Ishikawa (cell line): ENCODE results near the gene JPT2.

Experiments used
- CEBPB ChIP-seq: IDR thresholded peaks from 2 replicates; pipeline ENCODE4 v1.6.1; 2012
- CREB1 ChIP-seq: IDR thresholded peaks from 2 replicates; pipeline ENCODE4 v1.6.1; 2012; ENCODE audit warnings: low read depth
- EGR1 ChIP-seq: IDR thresholded peaks from 2 replicates; pipeline ENCODE4 v1.6.1; 2012
- EP300 ChIP-seq: IDR thresholded peaks from 2 replicates; pipeline ENCODE4 v1.6.1; 2012; ENCODE audit warnings: borderline replicate concordance
- FOXM1 ChIP-seq: IDR thresholded peaks from 2 replicates; pipeline ENCODE4 v1.6.1; 2012; ENCODE audit warnings: low read depth, borderline replicate concordance
- NFIC ChIP-seq: IDR thresholded peaks from 2 replicates; pipeline ENCODE4 v1.6.1; 2012
- RAD21 ChIP-seq: IDR thresholded peaks from 2 replicates; pipeline ENCODE4 v1.6.1; 2012; ENCODE audit warnings: low read depth
- TAF1 ChIP-seq: IDR thresholded peaks from 2 replicates; pipeline ENCODE4 v1.6.1; 2012; ENCODE audit warnings: low read depth, mild to moderate bottlenecking
- TCF12 ChIP-seq: IDR thresholded peaks from 2 replicates; pipeline ENCODE4 v1.6.1; 2012; ENCODE audit warnings: low read depth
- TEAD4 ChIP-seq: IDR thresholded peaks from 2 replicates; pipeline ENCODE4 v1.6.1; 2012
- YY1 ChIP-seq: IDR thresholded peaks from 2 replicates; pipeline ENCODE4 v1.6.1; 2012; ENCODE audit warnings: low read depth
- ZBTB7A ChIP-seq: IDR thresholded peaks from 2 replicates; pipeline ENCODE4 v1.6.1; 2012; ENCODE audit warnings: low read depth
- TF ChIP-seq, protein P1 (sequence below): IDR thresholded peaks from 2 replicates; pipeline ENCODE4 v1.6.1; 2012
- TF ChIP-seq, protein P2 (sequence below): IDR thresholded peaks from 2 replicates; pipeline ENCODE4 v1.6.1; 2012
- TF ChIP-seq, protein P3 (sequence below): IDR thresholded peaks from 2 replicates; pipeline ENCODE4 v1.6.1; 2012; ENCODE audit warnings: low read depth, mild to moderate bottlenecking

Gene JPT2

DNA sequence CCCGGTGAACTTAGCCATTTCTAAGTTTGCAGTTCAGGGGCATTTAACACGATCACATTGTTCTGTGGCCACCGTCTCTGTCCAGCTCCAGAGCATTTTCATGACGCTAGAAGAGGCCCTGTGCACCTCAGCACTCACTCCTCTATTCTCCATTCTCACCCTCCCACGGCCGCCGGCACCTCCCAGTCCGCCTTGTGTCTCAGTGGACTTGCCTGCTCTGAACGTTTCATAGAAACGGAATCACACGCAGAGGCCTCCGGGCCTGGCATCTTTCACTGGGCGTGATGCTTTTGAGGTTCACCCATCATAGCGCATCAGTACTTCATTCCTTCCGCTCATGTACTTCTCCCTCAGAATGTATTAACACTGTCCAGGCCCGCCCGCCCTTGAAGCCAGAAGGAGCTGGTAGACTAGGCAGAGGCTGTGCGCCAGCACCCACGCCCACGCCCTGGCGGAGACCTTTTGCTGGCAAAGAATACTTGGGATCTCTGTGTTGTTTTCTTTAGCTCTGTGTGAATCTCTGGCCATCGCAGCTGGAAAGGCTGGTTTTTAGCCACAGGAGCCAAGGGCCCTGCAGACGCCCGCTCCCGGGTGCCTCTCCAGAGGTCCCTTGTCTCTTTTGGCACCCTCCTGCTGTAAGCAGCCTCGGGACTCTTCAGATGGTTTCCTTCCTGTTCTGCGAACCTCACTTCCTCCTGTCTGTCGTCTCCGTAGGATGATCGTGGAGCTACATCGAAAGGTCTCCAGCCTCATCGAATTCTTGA, 23.4 kb upstream of the JPT2 start:
- TF ChIP-seq EP300 (no peak), TCF12 (no peak), NFIC (no peak), FOXM1 (no peak), CEBPB (no peak), RAD21 (no peak), TEAD4 (no peak), CREB1 (no peak), TAF1 (no peak), ZBTB7A (no peak)
- TF ChIP-seq, protein P1, sequence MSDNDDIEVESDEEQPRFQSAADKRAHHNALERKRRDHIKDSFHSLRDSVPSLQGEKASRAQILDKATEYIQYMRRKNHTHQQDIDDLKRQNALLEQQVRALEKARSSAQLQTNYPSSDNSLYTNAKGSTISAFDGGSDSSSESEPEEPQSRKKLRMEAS = no peak
- TF ChIP-seq, protein P2, sequence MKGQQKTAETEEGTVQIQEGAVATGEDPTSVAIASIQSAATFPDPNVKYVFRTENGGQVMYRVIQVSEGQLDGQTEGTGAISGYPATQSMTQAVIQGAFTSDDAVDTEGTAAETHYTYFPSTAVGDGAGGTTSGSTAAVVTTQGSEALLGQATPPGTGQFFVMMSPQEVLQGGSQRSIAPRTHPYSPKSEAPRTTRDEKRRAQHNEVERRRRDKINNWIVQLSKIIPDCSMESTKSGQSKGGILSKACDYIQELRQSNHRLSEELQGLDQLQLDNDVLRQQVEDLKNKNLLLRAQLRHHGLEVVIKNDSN = no peak
- TF ChIP-seq, protein P3, sequence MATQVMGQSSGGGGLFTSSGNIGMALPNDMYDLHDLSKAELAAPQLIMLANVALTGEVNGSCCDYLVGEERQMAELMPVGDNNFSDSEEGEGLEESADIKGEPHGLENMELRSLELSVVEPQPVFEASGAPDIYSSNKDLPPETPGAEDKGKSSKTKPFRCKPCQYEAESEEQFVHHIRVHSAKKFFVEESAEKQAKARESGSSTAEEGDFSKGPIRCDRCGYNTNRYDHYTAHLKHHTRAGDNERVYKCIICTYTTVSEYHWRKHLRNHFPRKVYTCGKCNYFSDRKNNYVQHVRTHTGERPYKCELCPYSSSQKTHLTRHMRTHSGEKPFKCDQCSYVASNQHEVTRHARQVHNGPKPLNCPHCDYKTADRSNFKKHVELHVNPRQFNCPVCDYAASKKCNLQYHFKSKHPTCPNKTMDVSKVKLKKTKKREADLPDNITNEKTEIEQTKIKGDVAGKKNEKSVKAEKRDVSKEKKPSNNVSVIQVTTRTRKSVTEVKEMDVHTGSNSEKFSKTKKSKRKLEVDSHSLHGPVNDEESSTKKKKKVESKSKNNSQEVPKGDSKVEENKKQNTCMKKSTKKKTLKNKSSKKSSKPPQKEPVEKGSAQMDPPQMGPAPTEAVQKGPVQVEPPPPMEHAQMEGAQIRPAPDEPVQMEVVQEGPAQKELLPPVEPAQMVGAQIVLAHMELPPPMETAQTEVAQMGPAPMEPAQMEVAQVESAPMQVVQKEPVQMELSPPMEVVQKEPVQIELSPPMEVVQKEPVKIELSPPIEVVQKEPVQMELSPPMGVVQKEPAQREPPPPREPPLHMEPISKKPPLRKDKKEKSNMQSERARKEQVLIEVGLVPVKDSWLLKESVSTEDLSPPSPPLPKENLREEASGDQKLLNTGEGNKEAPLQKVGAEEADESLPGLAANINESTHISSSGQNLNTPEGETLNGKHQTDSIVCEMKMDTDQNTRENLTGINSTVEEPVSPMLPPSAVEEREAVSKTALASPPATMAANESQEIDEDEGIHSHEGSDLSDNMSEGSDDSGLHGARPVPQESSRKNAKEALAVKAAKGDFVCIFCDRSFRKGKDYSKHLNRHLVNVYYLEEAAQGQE = no peak

DNA sequence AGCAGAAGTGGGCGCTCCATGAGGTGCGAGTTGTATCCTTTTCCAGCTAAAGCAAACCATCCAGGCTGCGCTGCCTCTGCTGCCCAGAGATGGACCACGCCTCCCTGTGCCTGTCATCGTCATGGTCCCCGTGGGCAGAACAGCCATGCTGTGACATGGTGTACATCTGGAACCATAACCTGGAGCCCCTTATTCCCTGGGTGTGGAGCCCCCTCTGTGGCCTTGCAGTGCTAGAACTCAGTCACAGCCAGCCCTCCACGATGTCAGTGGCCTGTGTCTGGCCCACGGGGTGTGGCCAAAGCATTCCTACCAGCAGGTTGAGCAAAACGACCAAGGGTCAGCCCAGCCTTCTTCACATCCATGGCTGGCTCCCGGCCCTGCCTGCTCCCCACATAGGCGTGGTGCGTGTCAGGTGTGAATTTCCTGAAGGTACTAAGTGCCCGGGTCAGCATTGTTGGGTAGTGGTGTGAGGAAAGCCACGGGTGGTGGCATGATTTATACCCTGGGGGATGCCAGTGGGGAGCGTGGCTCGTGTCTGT, 22.7 kb upstream of the JPT2 start:
- TF ChIP-seq EP300 = no peak
- TF ChIP-seq TAF1 = no peak
- TF ChIP-seq FOXM1 = no peak
- TF ChIP-seq, protein P1 = no peak
- no peak for TF ChIP-seq TCF12
- no peak for TF ChIP-seq NFIC
- TF ChIP-seq CREB1 = no peak
- no peak for TF ChIP-seq YY1
- TF ChIP-seq, protein P2 = no peak
- TF ChIP-seq CEBPB = no peak
- TF ChIP-seq, protein P3 = no peak
- TF ChIP-seq ZBTB7A = no peak
- TF ChIP-seq RAD21 = no peak

DNA sequence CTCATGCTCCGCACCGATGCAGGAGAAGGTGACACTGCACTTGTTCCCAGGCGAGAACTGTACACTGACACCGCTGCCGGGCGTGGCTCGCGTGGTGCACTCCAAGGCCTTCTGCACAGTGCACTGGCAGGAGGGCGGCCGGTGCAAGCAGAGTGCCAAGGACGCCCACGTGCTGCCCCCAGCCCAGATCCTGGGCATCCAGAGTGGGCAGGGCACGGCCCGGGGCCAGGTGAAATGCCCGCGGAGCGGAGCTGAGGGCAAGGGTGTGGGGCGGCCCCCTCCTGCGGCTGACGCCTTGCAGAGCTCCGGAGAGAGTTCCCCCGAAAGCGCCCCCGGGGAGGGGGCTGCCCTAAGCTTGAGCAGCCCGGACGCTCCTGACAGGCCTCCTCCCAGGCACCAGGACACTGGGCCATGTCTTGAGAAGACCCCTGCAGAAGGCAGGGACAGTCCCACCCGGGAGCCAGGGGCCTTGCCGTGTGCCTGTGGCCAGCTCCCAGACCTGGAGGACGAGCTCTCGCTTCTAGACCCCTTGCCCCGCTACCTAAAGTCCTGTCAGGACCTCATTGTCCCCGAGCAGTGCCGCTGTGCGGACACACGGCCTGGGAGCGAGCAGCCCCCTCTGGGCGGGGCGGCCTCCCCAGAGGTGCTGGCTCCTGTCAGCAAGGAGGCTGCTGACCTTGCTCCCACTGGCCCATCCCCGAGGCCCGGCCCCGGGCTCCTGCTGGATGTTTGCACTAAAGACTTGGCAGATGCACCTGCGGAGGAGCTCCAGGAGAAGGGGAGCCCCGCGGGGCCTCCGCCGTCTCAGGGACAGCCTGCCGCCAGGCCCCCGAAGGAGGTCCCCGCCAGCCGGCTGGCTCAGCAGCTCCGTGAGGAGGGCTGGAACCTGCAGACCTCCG, 21.9 kb upstream of the JPT2 start:
- TF ChIP-seq FOXM1 (no peak), RAD21 (no peak), CEBPB (no peak), NFIC (no peak), YY1 (no peak), TCF12 (no peak), CREB1 (no peak), EGR1 (no peak), TEAD4 (no peak), EP300 (no peak), ZBTB7A (no peak), TAF1 (no peak)
- TF ChIP-seq, protein P3 = no peak
- TF ChIP-seq, protein P1 = no peak
- TF ChIP-seq, protein P2 = no peak
